AG04450 (cell line): Measurements from ENCODE around the gene TPST1. TPM values are rescaled to one million over a fixed set of nuclear protein-coding genes. Genes with fewer than 3 reads are reported as not detected.

Experiments used
- CTCF ChIA-PET: fragments of 300-600, 350-600 bp; formaldehyde crosslinking; extraction: SDS; loops from one replicate; lab custom pipeline; 2022; ENCODE audit warnings: antibody characterized with exemption, inconsistent platforms; lab: Charles Lee
- POLR2A ChIA-PET: fragments of 350-600 bp; formaldehyde crosslinking; extraction: SDS; loops from one replicate; lab custom pipeline; 2021; ENCODE audit warnings: antibody characterized with exemption, inconsistent platforms; lab: Yijun Ruan, JAX
- DNase-seq: peaks from one replicate; pipeline ENCODE4 v3.0.0-alpha.2; 2011; ENCODE audit warnings: low read depth, low spot score
- H3K27ac ChIP-seq: one replicate; pipeline ENCODE4 v1.5.1; 2012; ENCODE audit warnings: low read depth, low read length, control low read depth
- H3K27me3 ChIP-seq: one replicate; pipeline ENCODE4 v1.6.0; 2012; ENCODE audit warnings: low read length; ENCODE audit not compliant: control insufficient read depth, insufficient read depth
- H3K4me3 ChIP-seq: 2 replicates; pipeline ENCODE4 v1.5.1; 2011; ENCODE audit warnings: mild to moderate bottlenecking, low read depth, low read length, control low read depth
- H3K9me3 ChIP-seq: 2 replicates; pipeline ENCODE4 v1.5.1; 2012; ENCODE audit warnings: low read length; ENCODE audit not compliant: control insufficient read depth, insufficient read depth
- polyA plus RNA-seq: library from polyadenylated mRNA; depleted of rRNA; stranded (reverse); fragments of >200 nt; gene quantifications from 2 replicates; pipeline ENCODE4 v1.2.3, GENCODE V29; 2011
- TF ChIP-seq, protein P1 (sequence below): IDR thresholded peaks from 2 replicates; pipeline ENCODE4 v1.5.1; 2011; ENCODE audit warnings: low read depth, low read length, control low read depth, inconsistent platforms

TPST1 gene
- polyA plus RNA-seq, 1 experiment, result 129 TPM

- ChIA-PET POLR2A (no interaction called here), CTCF (no interaction called here)
- Histone ChIP-seq H3K27me3 (no peaks in the 10 kb centered on the region), H3K4me3 (no peak overlapping the region), H3K9me3 (peaks cover 2% of the 10 kb centered on the region; the same call in 1 of the 2 replicates), H3K27ac (no peak overlapping the region)
- DNase-seq, result no peak
- TF ChIP-seq, protein P1, sequence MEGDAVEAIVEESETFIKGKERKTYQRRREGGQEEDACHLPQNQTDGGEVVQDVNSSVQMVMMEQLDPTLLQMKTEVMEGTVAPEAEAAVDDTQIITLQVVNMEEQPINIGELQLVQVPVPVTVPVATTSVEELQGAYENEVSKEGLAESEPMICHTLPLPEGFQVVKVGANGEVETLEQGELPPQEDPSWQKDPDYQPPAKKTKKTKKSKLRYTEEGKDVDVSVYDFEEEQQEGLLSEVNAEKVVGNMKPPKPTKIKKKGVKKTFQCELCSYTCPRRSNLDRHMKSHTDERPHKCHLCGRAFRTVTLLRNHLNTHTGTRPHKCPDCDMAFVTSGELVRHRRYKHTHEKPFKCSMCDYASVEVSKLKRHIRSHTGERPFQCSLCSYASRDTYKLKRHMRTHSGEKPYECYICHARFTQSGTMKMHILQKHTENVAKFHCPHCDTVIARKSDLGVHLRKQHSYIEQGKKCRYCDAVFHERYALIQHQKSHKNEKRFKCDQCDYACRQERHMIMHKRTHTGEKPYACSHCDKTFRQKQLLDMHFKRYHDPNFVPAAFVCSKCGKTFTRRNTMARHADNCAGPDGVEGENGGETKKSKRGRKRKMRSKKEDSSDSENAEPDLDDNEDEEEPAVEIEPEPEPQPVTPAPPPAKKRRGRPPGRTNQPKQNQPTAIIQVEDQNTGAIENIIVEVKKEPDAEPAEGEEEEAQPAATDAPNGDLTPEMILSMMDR, result no peak
Measured at GRCh38 chr7:66277492-66277891, 72.4 kb downstream of the TPST1 start.

- no peaks in the 10 kb centered on the region for H3K27me3 ChIP-seq
- no peaks in the 10 kb centered on the region; the same call in 1 of the 2 replicates for H3K9me3 ChIP-seq
- H3K27ac ChIP-seq, result no peak overlapping the region
- no peak for DNase-seq
- TF ChIP-seq, protein P1, result no peak
- ChIA-PET CTCF (interaction anchor here (2.0 kb wide), 1 partner anchor 249 kb away, joined by 15 read pairs; no protein-coding TSS in a partner anchor), POLR2A (no interaction called here)
- no peak overlapping the region for H3K4me3 ChIP-seq
Measured at GRCh38 chr7:66279912-66280311, 74.8 kb downstream of the TPST1 start.

GRCh38 chr7:66281678-66282590 lies 76.8 kb downstream of the TPST1 start:
- H3K9me3 ChIP-seq, result no peaks in the 10 kb centered on the region; the same call in 1 of the 2 replicates
- H3K4me3 ChIP-seq, result no peak overlapping the region; the same call in 1 of the 2 replicates
- TF ChIP-seq, protein P1, result no peak
- H3K27ac ChIP-seq, result peak overlapping the region; percentile 79
- CTCF ChIA-PET, result interaction anchor here (1.5 kb wide), 1 partner anchor 251 kb away, joined by 14 read pairs; no protein-coding TSS in a partner anchor
- H3K27me3 ChIP-seq, result no peaks in the 10 kb centered on the region
- DNase-seq, result peak; percentile 90
- POLR2A ChIA-PET, result interaction anchor here (0.9 to 1.4 kb wide), 2 partner anchors 14 to 77 kb away, joined by 3 to 5 read pairs; partner anchors contain the start of gene TPST1

- no peaks in the 10 kb centered on the region for H3K27me3 ChIP-seq
- POLR2A ChIA-PET, result interaction anchor here (1.4 kb wide), 1 partner anchor 78 kb away, joined by 5 read pairs; the partner anchor contains the start of gene TPST1
- no peak for DNase-seq
- CTCF ChIA-PET, result interaction anchor here (1.5 kb wide), 1 partner anchor 252 kb away, joined by 14 read pairs; no protein-coding TSS in a partner anchor
- TF ChIP-seq, protein P1, result no peak
- no peak overlapping the region for H3K4me3 ChIP-seq
- no peaks in the 10 kb centered on the region; the same call in 1 of the 2 replicates for H3K9me3 ChIP-seq
- peak overlapping the region; percentile 79 for H3K27ac ChIP-seq
Measured at GRCh38 chr7:66282591-66282935, 77.4 kb downstream of the TPST1 start.
